Upper lobe of left lung (tissue), 6 donors: Measurements from ENCODE around the gene C1orf21. TPM values are rescaled to one million over a fixed set of nuclear protein-coding genes. Genes with fewer than 3 reads are reported as not detected.

ENCODE experiments used
- ATAC-seq, 2 donors: fragments of 200-7000 bp; cut with Tn5 transposase; one replicate each; pipeline ENCODE4 v1.9.1; 2022; ENCODE audit warnings: mild to moderate bottlenecking in 2 of 2, moderate library complexity in 2 of 2; ENCODE audit not compliant: low FRiP score in 2 of 2
- DNase-seq, 2 donors: peaks; one replicate each; pipeline ENCODE4 v3.0.0-alpha.2; 2019 to 2020
- H3K27ac ChIP-seq, 4 donors: fragments of 200-600 bp; sonication (generic); one replicate each; pipeline ENCODE4 v1.5.1; 2016 to 2019
- H3K27me3 ChIP-seq, 4 donors: fragments of 200-600 bp; sonication (generic); one replicate each; pipeline ENCODE4 v1.5.1; 2017 to 2019
- H3K36me3 ChIP-seq, 4 donors: fragments of 200-600 bp; sonication (generic); one replicate each; pipeline ENCODE4 v1.5.1; 2016 to 2019
- H3K4me1 ChIP-seq, 4 donors: fragments of 200-600 bp; sonication (generic); one replicate each; pipeline ENCODE4 v1.5.1; 2018 to 2019
- H3K4me3 ChIP-seq, 4 donors: fragments of 200-600 bp; sonication (generic); one replicate each; pipeline ENCODE4 v1.5.1; 2017 to 2019; ENCODE audit warnings: mild to moderate bottlenecking in 2 of 4, moderate library complexity in 1 of 4
- H3K9me3 ChIP-seq, 4 donors: fragments of 200-600 bp; sonication (generic); one replicate each; pipeline ENCODE4 v1.5.1; 2018 to 2019
- EP300 ChIP-seq, 4 donors: sonication (generic); formaldehyde crosslinking; IDR thresholded peaks; one replicate each; pipeline ENCODE4 v1.5.1; 2017; ENCODE audit warnings: antibody characterized with exemption in 4 of 4, control low read depth in 2 of 4
- POLR2A ChIP-seq, 4 donors: fragments of 450-650 bp; IDR thresholded peaks; one replicate each; pipeline ENCODE4 v1.5.1; 2016 to 2017; ENCODE audit warnings: antibody characterized with exemption in 4 of 4, mild to moderate bottlenecking in 2 of 4
- POLR2AphosphoS5 ChIP-seq, 2 donors: sonication (generic); formaldehyde crosslinking; IDR thresholded peaks; one replicate each; pipeline ENCODE4 v1.5.1; 2017; ENCODE audit warnings: antibody characterized with exemption in 2 of 2
- WGBS, 2 donors: methylation state at CpG; one replicate each; pipeline ENCODE4 v1.1.5; 2017 to 2018; 5-methylcytosine and 5-hydroxymethylcytosine counted together
- total RNA-seq, 6 donors: library from RNA; depleted of rRNA in 4 of 6; stranded (reverse); fragments of >200 nt in 4 of 6; gene quantifications; one replicate each; pipeline versions ENCODE4 v1.1.0 to v1.2.1, GENCODE V29; 2016 to 2021
- TF ChIP-seq, protein P1 (sequence below), 6 experiments: fragments of 450-650 bp in 4 of 6; fragments of 200-600 bp in 2 of 6; sonication (generic) in 2 of 6; IDR thresholded peaks; one replicate each; pipeline ENCODE4 v1.5.1; 2016 to 2019; ENCODE audit warnings: antibody characterized with exemption in 6 of 6
- donor health status: DM: no; HTN: no; CAD: no; lungs with moderate emphysema.
- donor health status: DM: no; HTN: yes; CAD: no; lungs with severe emphysema.

Gene C1orf21
- total RNA-seq, 6 donors from 2014 or later: 21.4 to 110 (median 49.2) TPM

GRCh38 chr1:184424157-184424556 lies 37.3 kb downstream of the C1orf21 start:
- WGBS, 2 donors: 78 to 83% methylated on average over 3 of the region's 3 CpGs
- ATAC-seq (no peak), DNase-seq (no peak)
- no peaks in the 10 kb centered on the region for H3K9me3 ChIP-seq
- TF ChIP-seq, protein P1, sequence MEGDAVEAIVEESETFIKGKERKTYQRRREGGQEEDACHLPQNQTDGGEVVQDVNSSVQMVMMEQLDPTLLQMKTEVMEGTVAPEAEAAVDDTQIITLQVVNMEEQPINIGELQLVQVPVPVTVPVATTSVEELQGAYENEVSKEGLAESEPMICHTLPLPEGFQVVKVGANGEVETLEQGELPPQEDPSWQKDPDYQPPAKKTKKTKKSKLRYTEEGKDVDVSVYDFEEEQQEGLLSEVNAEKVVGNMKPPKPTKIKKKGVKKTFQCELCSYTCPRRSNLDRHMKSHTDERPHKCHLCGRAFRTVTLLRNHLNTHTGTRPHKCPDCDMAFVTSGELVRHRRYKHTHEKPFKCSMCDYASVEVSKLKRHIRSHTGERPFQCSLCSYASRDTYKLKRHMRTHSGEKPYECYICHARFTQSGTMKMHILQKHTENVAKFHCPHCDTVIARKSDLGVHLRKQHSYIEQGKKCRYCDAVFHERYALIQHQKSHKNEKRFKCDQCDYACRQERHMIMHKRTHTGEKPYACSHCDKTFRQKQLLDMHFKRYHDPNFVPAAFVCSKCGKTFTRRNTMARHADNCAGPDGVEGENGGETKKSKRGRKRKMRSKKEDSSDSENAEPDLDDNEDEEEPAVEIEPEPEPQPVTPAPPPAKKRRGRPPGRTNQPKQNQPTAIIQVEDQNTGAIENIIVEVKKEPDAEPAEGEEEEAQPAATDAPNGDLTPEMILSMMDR (IDR thresholded peaks at IDR 0.05): no peak
- TF ChIP-seq EP300 (IDR thresholded peaks at IDR 0.05) (no peak), POLR2A (IDR thresholded peaks at IDR 0.05) (no peak), POLR2AphosphoS5 (IDR thresholded peaks at IDR 0.05) (no peak)
- no peaks in the 10 kb centered on the region for H3K27me3 ChIP-seq
- H3K4me3 ChIP-seq: no peak overlapping the region
- H3K36me3 ChIP-seq: no peaks in the 10 kb centered on the region
- H3K27ac ChIP-seq: no peak overlapping the region
- peaks cover 36 to 79% (median 53%) of the 10 kb centered on the region in 4 donors for H3K4me1 ChIP-seq

DNA sequence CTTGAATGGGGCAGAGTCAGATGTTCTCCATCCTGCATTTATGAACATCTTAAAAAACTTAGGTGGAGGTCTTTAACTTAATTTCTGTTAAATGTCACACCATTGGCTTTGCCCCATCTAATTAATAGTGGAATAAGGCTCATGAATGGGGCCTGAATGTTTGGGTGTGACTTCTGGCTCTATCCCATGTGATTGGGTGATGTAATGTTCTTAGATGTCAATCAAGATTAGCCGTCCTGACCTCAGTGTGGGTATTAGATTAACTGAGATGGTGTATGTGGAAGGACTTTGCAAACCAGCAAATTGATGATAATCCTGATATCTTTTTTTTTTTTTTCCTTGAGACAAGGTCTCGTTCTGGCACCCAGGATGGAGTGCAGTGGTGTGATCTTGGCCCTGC lies 38.1 kb downstream of the C1orf21 start:
- H3K4me1 ChIP-seq: peaks cover 32 to 74% (median 49%) of the 10 kb centered on the region in 4 donors

GRCh38 chr1:184425449-184426277 lies 38.8 kb downstream of the C1orf21 start:
- Histone ChIP-seq H3K4me3 (no peak overlapping the region), H3K27ac (peak overlapping the region in 3 of 4 donors; percentile 3 to 68 (median 53)), H3K9me3 (no peaks in the 10 kb centered on the region), H3K36me3 (no peaks in the 10 kb centered on the region), H3K27me3 (no peaks in the 10 kb centered on the region), H3K4me1 (peaks cover 32 to 71% (median 48%) of the 10 kb centered on the region in 4 donors)
- peak; percentile 23 to 73 for ATAC-seq
- WGBS, 2 donors: 44 to 58% methylated on average over 7 of the region's 7 CpGs
- DNase-seq: peak in 1 of 2 donors; percentile 51
- TF ChIP-seq POLR2A (IDR thresholded peaks at IDR 0.05) (no peak), POLR2AphosphoS5 (IDR thresholded peaks at IDR 0.05) (peak in 1 of 2 donors; percentile 28)

More for the DNA sequence above, 38.1 kb downstream of the C1orf21 start:
- peak overlapping the region in 1 of 4 donors; percentile 68 for H3K27ac ChIP-seq
- WGBS, 2 donors: 67 to 80% methylated on average over 2 of the region's 2 CpGs
- TF ChIP-seq EP300 (IDR thresholded peaks at IDR 0.05) (no peak), POLR2A (IDR thresholded peaks at IDR 0.05) (no peak), POLR2AphosphoS5 (IDR thresholded peaks at IDR 0.05) (no peak)
- TF ChIP-seq, protein P1 (IDR thresholded peaks at IDR 0.05): no peak
- no peak for DNase-seq
- no peaks in the 10 kb centered on the region for H3K9me3 ChIP-seq
- H3K27me3 ChIP-seq: no peaks in the 10 kb centered on the region
- no peaks in the 10 kb centered on the region for H3K36me3 ChIP-seq
- no peak overlapping the region for H3K4me3 ChIP-seq
- ATAC-seq: no peak

- 95% methylated on average over 7 of the region's 7 CpGs for WGBS, 2 donors
- H3K27me3 ChIP-seq: no peaks in the 10 kb centered on the region
- DNase-seq: no peak
- H3K4me1 ChIP-seq: peaks cover 32 to 66% (median 48%) of the 10 kb centered on the region in 4 donors
- no peak overlapping the region for H3K4me3 ChIP-seq
- ATAC-seq: no peak
- no peaks in the 10 kb centered on the region for H3K36me3 ChIP-seq
- H3K27ac ChIP-seq: peak overlapping the region in 3 of 4 donors; percentile 3 to 53 (median 46)
- peaks cover 0 to 5% (median 2%) of the 10 kb centered on the region in 4 donors for H3K9me3 ChIP-seq
- no peak for TF ChIP-seq EP300 (IDR thresholded peaks at IDR 0.05)
- no peak for TF ChIP-seq POLR2A (IDR thresholded peaks at IDR 0.05)
- TF ChIP-seq, protein P1 (IDR thresholded peaks at IDR 0.05): no peak
- TF ChIP-seq POLR2AphosphoS5 (IDR thresholded peaks at IDR 0.05): no peak
Observed at GRCh38 chr1:184426278-184426674, 39.4 kb downstream of the C1orf21 start.

GRCh38 chr1:184427722-184428121 lies 40.9 kb downstream of the C1orf21 start:
- peak in 2 of 4 donors; percentile 30 to 93 for TF ChIP-seq EP300 (IDR thresholded peaks at IDR 0.05)
- no peak for TF ChIP-seq POLR2A (IDR thresholded peaks at IDR 0.05)
- TF ChIP-seq, protein P1 (IDR thresholded peaks at IDR 0.05): no peak
- peak in 1 of 2 donors; percentile 14 for TF ChIP-seq POLR2AphosphoS5 (IDR thresholded peaks at IDR 0.05)
- Histone ChIP-seq H3K4me3 (no peak overlapping the region), H3K4me1 (peaks cover 24 to 53% (median 38%) of the 10 kb centered on the region in 4 donors), H3K9me3 (peaks cover 0 to 7% (median 2%) of the 10 kb centered on the region in 4 donors), H3K27ac (peak overlapping the region in 3 of 4 donors; percentile 48 to 66 (median 53)), H3K36me3 (no peaks in the 10 kb centered on the region), H3K27me3 (no peaks in the 10 kb centered on the region)
- DNase-seq (peak in 1 of 2 donors; percentile 57), ATAC-seq (peak; percentile 63 to 74)
- 53 to 70% methylated on average over 2 of the region's 2 CpGs for WGBS, 2 donors
